Measurements from ENCODE around the gene ZNF865. TPM values are rescaled to one million over a fixed set of nuclear protein-coding genes. Genes with fewer than 3 reads are reported as not detected.
A peak's percentile ranks its signal among the peaks of the same experiment; 100 is the strongest.

The ZNF865 gene
- total RNA-seq, 1 experiment from 2014 or later, result 16.2 TPM

GRCh38 chr19:55654323-55654867 lies 48.9 kb downstream of the ZNF865 start:
- Histone ChIP-seq H3K4me3 (replicated peaks in 1 of 2; ENCODE audit: low read depth in 1 of 2, low read length in 2 of 2) (peak overlapping the region; percentile 67 to 87), H4K20me1 (ENCODE audit: insufficient read depth) (no peaks in the 10 kb centered on the region; the same call in 1 of the 2 replicates), H2AFZ (ENCODE audit: low read depth, low read length, poor library complexity, severe bottlenecking) (no peak overlapping the region), H3K27me3 (ENCODE audit: insufficient read depth, low read length) (no peaks in the 10 kb centered on the region), H3K4me1 (ENCODE audit: control insufficient read depth in 1 of 2, insufficient read depth in 2 of 2, low read length in 2 of 2) (peaks cover 18 to 29% of the 10 kb centered on the region in 2 experiments; a peak in 3 of 4 replicates), H3K79me2 (ENCODE audit: insufficient read depth, low read length) (peaks cover 42% of the 10 kb centered on the region), H3K9me2 (ENCODE audit: insufficient read depth) (no peaks in the 10 kb centered on the region), H3K9ac (ENCODE audit: low read length) (peak overlapping the region; percentile 99), H3K4me2 (ENCODE audit: low read length) (peak overlapping the region; percentile 79), H3K9me3 (ENCODE audit: control insufficient read depth in 1 of 2, insufficient read depth in 1 of 2, low read depth in 1 of 2, low read length in 2 of 2) (no peaks in the 10 kb centered on the region), H3K36me3 (ENCODE audit: control insufficient read depth in 1 of 2, insufficient read depth in 2 of 2, low read length in 2 of 2) (peaks cover 3 to 8% of the 10 kb centered on the region in 2 experiments; a peak in 2 of 4 replicates), H3K27ac (ENCODE audit: low read depth, low read length) (peak overlapping the region; percentile 85)
- ATAC-seq, result peak; percentile 83
- ChIA-PET RAD21 (ENCODE audit: low non-redundant PET in 1 of 2, low total read pairs in 2 of 2, uncharacterized antibody in 2 of 2, unreplicated experiment in 2 of 2) (interaction anchor here in 1 of 2 experiments (0.7 kb wide), 1 partner anchor 22 kb away, joined by 6 read pairs; no protein-coding TSS in a partner anchor), CTCF (interaction anchor here (0.6 to 1.6 kb wide), 14 partner anchors 11 to 679 kb away, joined by 3 to 24 read pairs (median 4); partner anchors contain the start of genes FIZ1, ZNF581, ZNF628 and ZNF865), POLR2A (interaction anchor here (0.7 to 2.4 kb wide), 15 partner anchors 9 to 1787 kb away, joined by 3 to 15 read pairs (median 4); partner anchors contain the start of genes FIZ1, MYADM, PPP1R12C and TMEM238)
- no TSS peak for BruUV-seq (replicated peaks)
- peak; percentile 99 for DNase-seq (ENCODE audit: low read depth, low spot score)
- TF ChIP-seq TCF7L2 (IDR thresholded peaks at IDR 0.05; ENCODE audit: borderline replicate concordance, extremely low read depth, insufficient read depth, insufficient read length), result no peak
- no peak for TF ChIP-seq ZBTB33 (IDR thresholded peaks at IDR 0.05; ENCODE audit: extremely low read depth, insufficient replicate concordance, low read length)
- TF ChIP-seq CTCF (IDR thresholded peaks at IDR 0.05 in 2 of 3, conservative IDR thresholded peaks at IDR 0.05 in 1 of 3; ENCODE audit: borderline replicate concordance in 1 of 3, insufficient read depth in 1 of 3, low read depth in 2 of 3, low read length in 2 of 3), result no peak
- TF ChIP-seq SIN3A (IDR thresholded peaks at IDR 0.05; ENCODE audit: low read depth), result no peak
- TF ChIP-seq ELF1 (IDR thresholded peaks at IDR 0.05; ENCODE audit: borderline replicate concordance, low read depth), result no peak; the same call in 1 of the 2 replicates
- TF ChIP-seq EZH2 (IDR thresholded peaks at IDR 0.05), result no peak
- TF ChIP-seq YY1 (IDR thresholded peaks at IDR 0.05; ENCODE audit: extremely low read depth, insufficient replicate concordance, low read depth, low read length), result peak; percentile 4
- intact Hi-C loops (cut with micrococcal nuclease), result no loop called here
